DOHH2 (cell line): ENCODE results near the gene AAGAB.

Source experiments
- H3F3A ChIP-seq: fragments of 200-600 bp; sonication (generic), shearing (Covaris generic); 2 replicates; pipeline ENCODE4 v1.6.0; 2016; ENCODE audit warnings: antibody characterized with exemption, mild to moderate bottlenecking; ENCODE audit not compliant: control insufficient read depth, insufficient read depth
- H3K27ac ChIP-seq: fragments of 200-600 bp; sonication (generic); 2 replicates; pipeline ENCODE4 v1.5.1; 2014; ENCODE audit warnings: low read depth, mild to moderate bottlenecking, low read length, moderate library complexity
- H3K27me3 ChIP-seq: fragments of 200-600 bp; sonication (generic); 2 replicates; pipeline ENCODE4 v1.6.1; 2014; ENCODE audit warnings: mild to moderate bottlenecking, low read length, mixed read lengths; ENCODE audit not compliant: control insufficient read depth
- H3K36me3 ChIP-seq: fragments of 200-600 bp; sonication (generic); 2 replicates; pipeline ENCODE4 v1.6.1; 2014; ENCODE audit warnings: mild to moderate bottlenecking, low read length, moderate library complexity, mixed read lengths; ENCODE audit not compliant: control insufficient read depth
- H3K4me1 ChIP-seq: fragments of 200-600 bp; sonication (generic); 2 replicates; pipeline ENCODE4 v1.6.1; 2014; ENCODE audit warnings: mild to moderate bottlenecking, low read length, mixed read lengths; ENCODE audit not compliant: control insufficient read depth
- H3K4me2 ChIP-seq: fragments of 200-600 bp; sonication (generic); 2 replicates; pipeline ENCODE4 v1.6.0; 2014; ENCODE audit warnings: mild to moderate bottlenecking, low read length, moderate library complexity
- H3K4me3 ChIP-seq: fragments of 200-600 bp; sonication (generic); 2 replicates; pipeline ENCODE4 v1.5.1; 2014; ENCODE audit warnings: mild to moderate bottlenecking, low read length, mixed read lengths
- H3K79me2 ChIP-seq: fragments of 200-600 bp; sonication (generic); 2 replicates; pipeline ENCODE4 v1.6.1; 2014; ENCODE audit warnings: mild to moderate bottlenecking, low read length, mixed read lengths; ENCODE audit not compliant: control insufficient read depth
- H3K9me2 ChIP-seq: fragments of 200-600 bp; sonication (generic); replicated peaks from 2 replicates; pipeline ENCODE4 v1.6.1; 2014; ENCODE audit warnings: mild to moderate bottlenecking, low read length, mixed read lengths; ENCODE audit not compliant: control insufficient read depth
- H3K9me3 ChIP-seq: fragments of 200-600 bp; sonication (generic); 2 replicates; pipeline ENCODE4 v1.6.1; 2014; ENCODE audit warnings: antibody characterized with exemption, low read length, mixed read lengths; ENCODE audit not compliant: control insufficient read depth, insufficient read depth
- H4K20me1 ChIP-seq: fragments of 200-600 bp; sonication (generic); 2 replicates; pipeline ENCODE4 v1.6.0; 2014; ENCODE audit warnings: low read depth, mild to moderate bottlenecking, antibody characterized with exemption, low read length, moderate library complexity; ENCODE audit not compliant: control insufficient read depth, insufficient read depth
- EZH2phosphoT487 ChIP-seq: fragments of 200-600 bp; sonication (generic); IDR thresholded peaks from 2 replicates; pipeline ENCODE4 v1.6.1; 2017; ENCODE audit warnings: borderline replicate concordance, mild to moderate bottlenecking, antibody characterized with exemption, low read length, moderate library complexity, mixed read lengths
- TF ChIP-seq, protein P1 (sequence below): fragments of 200-600 bp; sonication (generic); IDR thresholded peaks from one replicate; pipeline ENCODE4 v1.5.1; 2014; ENCODE audit warnings: antibody characterized with exemption, mild to moderate bottlenecking, low read depth, low read length; ENCODE audit not compliant: poor library complexity, severe bottlenecking

AAGAB gene, protein sequence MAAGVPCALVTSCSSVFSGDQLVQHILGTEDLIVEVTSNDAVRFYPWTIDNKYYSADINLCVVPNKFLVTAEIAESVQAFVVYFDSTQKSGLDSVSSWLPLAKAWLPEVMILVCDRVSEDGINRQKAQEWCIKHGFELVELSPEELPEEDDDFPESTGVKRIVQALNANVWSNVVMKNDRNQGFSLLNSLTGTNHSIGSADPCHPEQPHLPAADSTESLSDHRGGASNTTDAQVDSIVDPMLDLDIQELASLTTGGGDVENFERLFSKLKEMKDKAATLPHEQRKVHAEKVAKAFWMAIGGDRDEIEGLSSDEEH

DNA sequence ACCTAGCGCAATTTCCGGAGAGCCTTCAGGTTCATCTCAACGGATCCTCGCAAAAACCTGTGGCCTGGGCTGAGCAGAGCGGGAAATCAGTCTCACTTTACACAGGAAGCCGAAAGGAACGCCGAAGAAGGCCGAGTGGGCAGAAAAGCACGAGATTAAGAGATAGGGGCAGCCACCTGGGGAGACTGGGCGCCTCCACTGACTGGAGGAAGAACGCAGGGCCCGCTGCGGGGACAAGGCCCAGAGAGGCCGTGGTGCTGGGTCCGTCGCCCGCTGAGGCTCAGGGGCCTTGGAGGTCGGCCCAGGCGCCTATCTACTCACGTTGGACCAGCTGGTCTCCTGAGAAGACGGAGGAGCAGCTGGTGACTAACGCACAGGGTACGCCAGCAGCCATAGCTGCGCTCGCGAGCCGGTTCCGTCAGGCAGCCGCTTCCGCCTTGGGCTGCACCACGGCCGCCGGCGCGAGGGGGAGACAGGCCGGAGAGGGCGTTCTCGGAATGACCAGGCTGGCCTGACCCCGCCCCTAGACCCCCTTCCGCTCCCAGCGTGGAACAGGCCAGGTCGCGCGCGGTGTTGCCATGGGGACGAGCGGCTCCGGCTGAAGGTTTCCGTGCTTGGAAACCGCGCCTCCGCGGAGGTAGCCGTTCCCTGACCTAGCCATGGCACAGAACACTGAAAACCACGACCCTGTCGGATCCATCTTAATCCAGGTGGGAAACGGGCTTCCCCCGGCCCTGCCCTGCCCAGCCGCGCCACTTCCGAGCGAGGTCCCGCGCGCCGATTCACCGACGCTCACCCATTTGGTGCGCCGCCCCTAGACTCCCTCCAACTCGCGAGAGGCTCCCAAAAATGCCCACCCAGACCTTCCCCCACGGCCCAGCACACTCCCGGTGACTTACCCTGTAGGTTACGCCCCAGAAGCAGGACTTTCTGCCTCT, at the start of gene AAGAB, which contains the start of gene IQCH:
Gene AAGAB, minus strand, starts transcription at position 424 of the 938 bp plus-strand sequence. Its CDS starts 30 bp downstream, at position 394.
Gene IQCH, plus strand, starts transcription at position 549 of the 938 bp plus-strand sequence. Its CDS starts 111 bp downstream, at position 660.
- TF ChIP-seq, protein P1, sequence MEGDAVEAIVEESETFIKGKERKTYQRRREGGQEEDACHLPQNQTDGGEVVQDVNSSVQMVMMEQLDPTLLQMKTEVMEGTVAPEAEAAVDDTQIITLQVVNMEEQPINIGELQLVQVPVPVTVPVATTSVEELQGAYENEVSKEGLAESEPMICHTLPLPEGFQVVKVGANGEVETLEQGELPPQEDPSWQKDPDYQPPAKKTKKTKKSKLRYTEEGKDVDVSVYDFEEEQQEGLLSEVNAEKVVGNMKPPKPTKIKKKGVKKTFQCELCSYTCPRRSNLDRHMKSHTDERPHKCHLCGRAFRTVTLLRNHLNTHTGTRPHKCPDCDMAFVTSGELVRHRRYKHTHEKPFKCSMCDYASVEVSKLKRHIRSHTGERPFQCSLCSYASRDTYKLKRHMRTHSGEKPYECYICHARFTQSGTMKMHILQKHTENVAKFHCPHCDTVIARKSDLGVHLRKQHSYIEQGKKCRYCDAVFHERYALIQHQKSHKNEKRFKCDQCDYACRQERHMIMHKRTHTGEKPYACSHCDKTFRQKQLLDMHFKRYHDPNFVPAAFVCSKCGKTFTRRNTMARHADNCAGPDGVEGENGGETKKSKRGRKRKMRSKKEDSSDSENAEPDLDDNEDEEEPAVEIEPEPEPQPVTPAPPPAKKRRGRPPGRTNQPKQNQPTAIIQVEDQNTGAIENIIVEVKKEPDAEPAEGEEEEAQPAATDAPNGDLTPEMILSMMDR = no peak
- Histone ChIP-seq H3K36me3 (0 out of 2 replicates have a peak, but pooled peaks cover 4% of the 10 kb centered on the region), H3K79me2 (peaks cover 47% of the 10 kb centered on the region), H3K4me3 (peak within 1 kb of the TSS; percentile 80), H3K4me2 (peak within 1 kb of the TSS; percentile 74), H3K27ac (peak within 1 kb of the TSS; percentile 59), H3K27me3 (peaks cover 3% of the 10 kb centered on the region; the same call in 1 of the 2 replicates), H3F3A (peaks cover 3% of the 10 kb centered on the region; the same call in 1 of the 2 replicates), H3K9me2 (no peaks in the 10 kb centered on the region), H4K20me1 (0 out of 2 replicates have a peak, but pooled peaks cover 2% of the 10 kb centered on the region), H3K4me1 (peaks cover 26% of the 10 kb centered on the region), H3K9me3 (no peaks in the 10 kb centered on the region)

DNA sequence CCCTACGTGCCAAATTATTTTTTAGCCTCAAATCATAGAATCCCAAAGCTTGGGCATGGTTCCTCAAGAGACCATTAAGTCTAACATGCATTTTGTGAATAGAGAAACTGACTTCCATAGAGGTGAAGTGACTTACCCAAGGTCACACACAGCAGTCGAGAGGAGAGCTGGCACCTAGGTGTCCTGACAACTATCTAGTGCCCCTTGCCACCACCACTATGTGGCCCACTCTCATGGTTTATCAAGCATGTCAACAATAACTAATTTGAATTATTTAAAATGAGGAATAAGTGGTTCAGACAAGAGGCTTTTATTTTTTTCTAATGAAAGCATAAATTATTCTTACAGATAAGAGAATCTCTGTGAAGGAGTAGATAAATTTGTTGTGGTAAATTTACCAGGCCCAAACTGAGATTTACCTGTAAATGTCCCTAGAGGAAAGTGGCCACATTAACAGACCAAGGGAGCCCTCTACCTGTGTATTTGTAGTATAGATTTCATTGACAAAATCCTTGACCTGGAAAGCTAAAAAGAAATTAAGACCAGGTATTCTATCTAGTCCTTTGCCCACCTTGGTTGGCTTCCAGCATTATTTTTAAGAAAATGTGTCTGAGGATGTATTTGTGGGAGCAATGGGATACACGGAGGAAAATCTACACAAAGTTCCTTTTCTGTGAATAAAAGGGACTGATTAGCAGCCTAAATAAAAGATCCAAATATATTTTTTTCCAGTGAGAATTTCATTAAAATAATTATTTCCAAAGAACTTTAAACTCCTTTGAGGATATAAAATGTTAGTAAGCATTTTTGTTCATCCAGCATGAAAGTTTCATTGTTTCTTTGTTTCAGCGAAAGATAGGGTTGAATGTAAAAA, 49.3 kb upstream of the AAGAB start:
- Histone ChIP-seq H3K27ac (no peak overlapping the region), H3K4me1 (no peaks in the 10 kb centered on the region), H3K79me2 (no peaks in the 10 kb centered on the region), H3K27me3 (no peaks in the 10 kb centered on the region), H3K4me3 (no peak overlapping the region), H3F3A (no peaks in the 10 kb centered on the region), H4K20me1 (no peaks in the 10 kb centered on the region), H3K36me3 (no peaks in the 10 kb centered on the region), H3K9me3 (no peaks in the 10 kb centered on the region), H3K9me2 (no peaks in the 10 kb centered on the region), H3K4me2 (no peak overlapping the region)
- TF ChIP-seq, protein P1 = peak; percentile 47
- no peak for TF ChIP-seq EZH2phosphoT487

DNA sequence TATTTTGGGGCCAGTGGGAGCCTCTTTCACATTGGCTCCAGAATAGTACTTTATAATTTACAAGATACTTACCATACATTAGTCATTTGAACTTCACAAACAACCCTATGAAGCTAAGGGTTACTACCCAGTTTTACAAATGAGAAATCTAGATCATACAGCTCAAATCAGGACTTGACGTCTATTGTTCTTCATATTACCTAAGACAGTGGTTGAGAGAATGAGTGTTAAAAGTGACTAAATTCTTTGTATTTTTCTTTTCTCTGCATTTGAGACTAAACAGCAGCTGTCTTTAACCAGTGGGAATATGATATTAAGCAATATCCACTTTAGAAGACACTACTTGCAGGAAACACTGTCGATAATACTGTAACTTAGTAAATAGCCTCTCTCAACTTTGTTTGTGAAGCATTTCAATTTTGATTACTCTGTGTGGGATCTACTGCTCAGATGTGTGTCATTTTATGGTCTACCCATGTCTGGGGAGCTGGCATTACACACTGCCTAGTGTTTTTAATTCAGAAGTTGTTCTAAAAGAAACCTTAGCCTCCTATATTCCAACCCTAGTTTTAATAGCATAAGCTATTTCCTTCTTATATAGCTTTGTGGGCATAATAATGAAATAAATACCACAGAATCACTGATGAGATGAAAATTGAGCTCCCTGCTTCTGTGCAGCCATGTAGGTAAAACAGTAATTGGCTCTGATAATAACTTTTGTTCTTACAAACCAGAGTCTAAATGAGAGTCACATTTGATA, 46.0 kb upstream of the AAGAB start:
- no peak overlapping the region for H3K4me3 ChIP-seq
- H4K20me1 ChIP-seq = no peaks in the 10 kb centered on the region
- H3K27me3 ChIP-seq = no peaks in the 10 kb centered on the region
- H3K9me3 ChIP-seq = no peaks in the 10 kb centered on the region
- no peak for TF ChIP-seq EZH2phosphoT487
- TF ChIP-seq, protein P1 = no peak
- no peaks in the 10 kb centered on the region for H3K79me2 ChIP-seq
- H3F3A ChIP-seq = no peaks in the 10 kb centered on the region
- peaks cover 11% of the 10 kb centered on the region for H3K4me1 ChIP-seq
- no peaks in the 10 kb centered on the region for H3K36me3 ChIP-seq
- no peak overlapping the region for H3K4me2 ChIP-seq
- H3K27ac ChIP-seq = no peak overlapping the region
- no peaks in the 10 kb centered on the region for H3K9me2 ChIP-seq
